Liver (tissue), 3 donors: Measurements from ENCODE around the gene SCN3A.

Experiments
- ATF3 ChIP-seq: IDR thresholded peaks from 2 replicates; pipeline ENCODE4 v1.6.1; 2016; ENCODE audit warnings: antibody characterized with exemption
- CTCF ChIP-seq: fragments of 150-350 bp; IDR thresholded peaks from 2 replicates; pipeline ENCODE4 v1.5.1; 2017; ENCODE audit warnings: improper control_type of control experiment, low read depth, low read length; ENCODE audit not compliant: missing input control
- FOXA1 ChIP-seq: IDR thresholded peaks from 2 replicates; pipeline ENCODE4 v1.6.1; 2016; ENCODE audit warnings: antibody characterized with exemption
- GABPA ChIP-seq, 2 donors: IDR thresholded peaks in 1 of 2; conservative IDR thresholded peaks in 1 of 2; 2 replicates each; pipeline ENCODE4 v1.6.1; 2016; ENCODE audit warnings: antibody characterized with exemption in 2 of 2, mild to moderate bottlenecking in 1 of 2, moderate library complexity in 1 of 2
- HNF4A ChIP-seq, 2 donors: conservative IDR thresholded peaks; 2 replicates each; pipeline ENCODE4 v1.6.1; 2016; ENCODE audit warnings: antibody characterized with exemption in 2 of 2, mild to moderate bottlenecking in 2 of 2
- HNF4G ChIP-seq: IDR thresholded peaks from 2 replicates; pipeline ENCODE4 v1.6.1; 2016; ENCODE audit warnings: antibody characterized with exemption
- JUND ChIP-seq, 2 donors: IDR thresholded peaks; 2 replicates each; pipeline ENCODE4 v1.6.1; 2016; ENCODE audit warnings: antibody characterized with exemption in 2 of 2
- MAX ChIP-seq: IDR thresholded peaks from 2 replicates; pipeline ENCODE4 v1.6.1; 2016; ENCODE audit warnings: antibody characterized with exemption
- RAD21 ChIP-seq, 2 donors: IDR thresholded peaks; 2 replicates each; pipeline ENCODE4 v1.6.1; 2016; ENCODE audit warnings: antibody characterized with exemption in 2 of 2, mild to moderate bottlenecking in 2 of 2
- REST ChIP-seq: IDR thresholded peaks from 2 replicates; pipeline ENCODE4 v1.6.1; 2016; ENCODE audit warnings: antibody characterized with exemption, mild to moderate bottlenecking
- RXRA ChIP-seq, 2 donors: IDR thresholded peaks; 2 replicates each; pipeline ENCODE4 v1.6.1; 2017 to 2018; ENCODE audit warnings: antibody characterized with exemption in 2 of 2, mild to moderate bottlenecking in 1 of 2
- SP1 ChIP-seq: IDR thresholded peaks from 2 replicates; pipeline ENCODE4 v1.6.1; 2018; ENCODE audit warnings: antibody characterized with exemption, mild to moderate bottlenecking
- YY1 ChIP-seq: IDR thresholded peaks from 2 replicates; pipeline ENCODE4 v1.6.1; 2016; ENCODE audit warnings: antibody characterized with exemption, mild to moderate bottlenecking
- ZBTB33 ChIP-seq: IDR thresholded peaks from 2 replicates; pipeline ENCODE4 v1.6.1; 2016; ENCODE audit warnings: antibody characterized with exemption
- donor health status: healthy.
- donor health status: healthy.

- TF ChIP-seq HNF4G (no peak), CTCF (no peak), REST (no peak), FOXA1 (no peak), GABPA (IDR thresholded peaks at IDR 0.05 in 1 of 2, conservative IDR thresholded peaks at IDR 0.05 in 1 of 2) (no peak), MAX (no peak), JUND (IDR thresholded peaks at IDR 0.05) (no peak), SP1 (no peak), RXRA (IDR thresholded peaks at IDR 0.05) (no peak), RAD21 (IDR thresholded peaks at IDR 0.05) (no peak), ZBTB33 (no peak), HNF4A (conservative IDR thresholded peaks at IDR 0.05) (no peak), ATF3 (no peak), YY1 (no peak)
Measured at GRCh38 chr2:165202239-165202638, 1.6 kb downstream of the SCN3A start.
